Measurements from ENCODE around the gene ERP29.
"Not testable (repeated sequence)": the region's sequence is repeated elsewhere in the genome, so short reads cannot be mapped to it uniquely, and the experiment has no call there.

The ERP29 gene

GRCh38 chr12:112013601-112014402, 576 bp downstream of the ERP29 start:
- Mint-ChIP-seq H3K4me1 (peaks cover 66% of the 10 kb centered on the region), H3K27me3 (no peaks in the 10 kb centered on the region), H3K27ac (peak overlapping the region; percentile 97 to 99)

GRCh38 chr12:112015938-112016337, 2.7 kb downstream of the ERP29 start:
- Mint-ChIP-seq H3K27ac (peak overlapping the region; percentile 45 to 60), H3K4me3 (peak overlapping the region; percentile 62 to 79), H3K9me3 (peaks cover 8% of the 10 kb centered on the region in 2 donors), H3K4me1 (peaks cover 56% of the 10 kb centered on the region), H3K27me3 (no peaks in the 10 kb centered on the region)
- DNase-seq, result no peak
- no peak for ATAC-seq

More at GRCh38 chr12:112013601-112014402, 576 bp downstream of the ERP29 start:
- ATAC-seq (peak; percentile 75), DNase-seq (peak; percentile 70 to 80)
- peaks cover 8% of the 10 kb centered on the region in 2 donors for H3K9me3 Mint-ChIP-seq
- H3K4me3 Mint-ChIP-seq, result peak overlapping the region; percentile 79 to 94

GRCh38 chr12:112017041-112017440, 3.8 kb downstream of the ERP29 start:
- DNase-seq, result no peak
- no peaks in the 10 kb centered on the region for H3K27me3 Mint-ChIP-seq
- ATAC-seq, result no peak
- H3K4me3 Mint-ChIP-seq, result no peak overlapping the region
- H3K4me1 Mint-ChIP-seq, result peaks cover 48% of the 10 kb centered on the region
- peak overlapping the region in 1 of 2 donors; percentile 28 for H3K27ac Mint-ChIP-seq
- H3K9me3 Mint-ChIP-seq, result peaks cover 8% of the 10 kb centered on the region in 2 donors

- no peak overlapping the region for H3K4me3 Mint-ChIP-seq
- H3K4me1 Mint-ChIP-seq, result peaks cover 60% of the 10 kb centered on the region
- ATAC-seq, result no peak
- peaks cover 8% of the 10 kb centered on the region in 2 donors for H3K9me3 Mint-ChIP-seq
- peak overlapping the region in 1 of 2 donors; percentile 21 for H3K27ac Mint-ChIP-seq
- H3K27me3 Mint-ChIP-seq, result no peaks in the 10 kb centered on the region
- no peak for DNase-seq
These were observed 5.5 kb downstream of the ERP29 start for GRCh38 chr12:112018571-112019237.

GRCh38 chr12:112020947-112021457, 7.8 kb downstream of the ERP29 start:
- H3K4me3 Mint-ChIP-seq, result no peak overlapping the region
- H3K27me3 Mint-ChIP-seq, result no peaks in the 10 kb centered on the region
- DNase-seq, result no peak
- peaks cover 45% of the 10 kb centered on the region for H3K4me1 Mint-ChIP-seq
- ATAC-seq, result no peak
- H3K27ac Mint-ChIP-seq, result peak overlapping the region in 1 of 2 donors; percentile 7
- peaks cover 3% of the 10 kb centered on the region in 2 donors for H3K9me3 Mint-ChIP-seq

- no peaks in the 10 kb centered on the region for H3K9me3 Mint-ChIP-seq
- ATAC-seq (no peak), DNase-seq (no peak)
- H3K4me1 Mint-ChIP-seq, result peaks cover 42% of the 10 kb centered on the region
- H3K27me3 Mint-ChIP-seq, result no peaks in the 10 kb centered on the region
- H3K27ac Mint-ChIP-seq, result peak overlapping the region; percentile 74 to 87
- no peak overlapping the region for H3K4me3 Mint-ChIP-seq
These were observed 9.2 kb downstream of the ERP29 start for GRCh38 chr12:112022241-112023016.

- DNase-seq, result no peak
- Mint-ChIP-seq H3K27me3 (no peaks in the 10 kb centered on the region), H3K4me3 (no peak overlapping the region), H3K4me1 (peaks cover 36% of the 10 kb centered on the region), H3K9me3 (no peaks in the 10 kb centered on the region), H3K27ac (peak overlapping the region in 1 of 2 donors; percentile 6)
- ATAC-seq, result no peak
These were observed 10.7 kb downstream of the ERP29 start for GRCh38 chr12:112023759-112024396.

- H3K27me3 Mint-ChIP-seq, result no peaks in the 10 kb centered on the region
- ATAC-seq (no peak), DNase-seq (no peak)
- H3K9me3 Mint-ChIP-seq, result no peaks in the 10 kb centered on the region
- peak overlapping the region; percentile 8 to 37 for H3K27ac Mint-ChIP-seq
- peaks cover 34% of the 10 kb centered on the region for H3K4me1 Mint-ChIP-seq
- H3K4me3 Mint-ChIP-seq, result no peak overlapping the region
These were observed 12.7 kb downstream of the ERP29 start for GRCh38 chr12:112025808-112026375.

GRCh38 chr12:112029301-112029700, 16.1 kb downstream of the ERP29 start:
- Mint-ChIP-seq H3K27ac (no peak overlapping the region), H3K9me3 (no peaks in the 10 kb centered on the region), H3K27me3 (no peaks in the 10 kb centered on the region), H3K4me3 (no peak overlapping the region), H3K4me1 (peaks cover 17% of the 10 kb centered on the region)
- ATAC-seq (no peak), DNase-seq (no peak)

- H3K4me3 Mint-ChIP-seq, result no peak overlapping the region
- ATAC-seq (no peak), DNase-seq (no peak)
- no peaks in the 10 kb centered on the region for H3K27me3 Mint-ChIP-seq
- no peaks in the 10 kb centered on the region for H3K9me3 Mint-ChIP-seq
- no peak overlapping the region for H3K27ac Mint-ChIP-seq
- peaks cover 10% of the 10 kb centered on the region for H3K4me1 Mint-ChIP-seq
These were observed 18.2 kb downstream of the ERP29 start for GRCh38 chr12:112031472-112031871.

GRCh38 chr12:112032292-112032691, 19.1 kb downstream of the ERP29 start:
- no peaks in the 10 kb centered on the region for H3K9me3 Mint-ChIP-seq
- no peak overlapping the region for H3K27ac Mint-ChIP-seq
- ATAC-seq, result no peak
- no peaks in the 10 kb centered on the region for H3K27me3 Mint-ChIP-seq
- no peak for DNase-seq
- no peak overlapping the region for H3K4me3 Mint-ChIP-seq
- peaks cover 6% of the 10 kb centered on the region for H3K4me1 Mint-ChIP-seq

GRCh38 chr12:112035219-112035785, 22.1 kb downstream of the ERP29 start:
- no peak for DNase-seq
- ATAC-seq, result no peak
- peak overlapping the region in 1 of 2 donors; percentile 56 for H3K27ac Mint-ChIP-seq
- H3K4me1 Mint-ChIP-seq, result no peaks in the 10 kb centered on the region
- H3K4me3 Mint-ChIP-seq, result no peak overlapping the region
- H3K27me3 Mint-ChIP-seq, result no peaks in the 10 kb centered on the region
- no peaks in the 10 kb centered on the region for H3K9me3 Mint-ChIP-seq

GRCh38 chr12:112036614-112037013, 23.4 kb downstream of the ERP29 start:
- H3K27ac Mint-ChIP-seq, DNase-seq, H3K27me3 Mint-ChIP-seq, H3K9me3 Mint-ChIP-seq, H3K4me3 Mint-ChIP-seq, H3K4me1 Mint-ChIP-seq, ATAC-seq: not testable (repeated sequence)

GRCh38 chr12:112046003-112046402, 32.8 kb downstream of the ERP29 start:
- Mint-ChIP-seq H3K9me3 (no peaks in the 10 kb centered on the region), H3K4me3 (no peak overlapping the region), H3K27me3 (no peaks in the 10 kb centered on the region), H3K4me1 (peaks cover under 1% of the 10 kb centered on the region), H3K27ac (peak overlapping the region in 1 of 2 donors; percentile 80)
- ATAC-seq, result no peak
- no peak for DNase-seq

All from stimulated activated naive CD8-positive, alpha-beta T cell treated with anti-CD3 and anti-CD28 coated beads, Interleukin-15, amount 100 ng/mL, for 72 hours (primary cell).